Cardiac fibroblast (primary cell): ENCODE measurements around the gene TLCD3A.
"Not testable (repeated sequence)": the region's sequence is repeated elsewhere in the genome, so short reads cannot be mapped to it uniquely, and the experiment has no call there.

ENCODE experiments used
- DNase-seq, 2 donors: peaks; one replicate each; pipeline versions ENCODE4 v3.0.0 to v3.0.0-alpha.2; 2010; ENCODE audit warnings: low read depth in 2 of 2
- H3K4me3 ChIP-seq, 2 donors: replicated peaks in 1 of 2; 1 replicate in 1 of 2; 2 replicates in 1 of 2; pipeline ENCODE4 v1.5.1; 2011; ENCODE audit warnings: low read depth in 2 of 2, low read length in 2 of 2, mild to moderate bottlenecking in 2 of 2, moderate library complexity in 1 of 2
- TF ChIP-seq, protein P1 (sequence below): IDR thresholded peaks from one replicate; pipeline ENCODE4 v1.5.1; 2011; ENCODE audit warnings: low read depth, mild to moderate bottlenecking, low read length, inconsistent platforms

TLCD3A gene

DNA sequence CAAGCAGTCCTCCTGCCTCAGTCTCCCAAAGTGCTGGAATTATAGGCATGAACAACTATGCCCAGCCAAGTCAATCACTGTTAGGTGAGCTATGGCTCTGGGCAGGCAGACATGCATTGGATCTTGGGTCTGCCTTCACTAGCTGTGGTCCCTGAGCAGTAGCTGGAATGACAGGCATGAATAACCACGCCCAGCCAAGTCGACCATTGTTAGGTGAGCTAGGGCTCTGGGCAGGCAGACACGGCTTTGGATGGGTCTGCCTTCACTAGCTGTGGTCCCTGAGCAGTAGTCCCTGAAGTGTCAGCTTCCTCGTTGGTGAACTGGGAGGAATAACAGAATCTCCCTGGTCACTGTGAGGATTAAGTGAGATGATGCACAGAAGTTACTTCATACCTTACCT, 56.2 kb downstream of the TLCD3A start:
- H3K4me3 ChIP-seq = no peak overlapping the region
- DNase-seq = no peak
- TF ChIP-seq, protein P1, sequence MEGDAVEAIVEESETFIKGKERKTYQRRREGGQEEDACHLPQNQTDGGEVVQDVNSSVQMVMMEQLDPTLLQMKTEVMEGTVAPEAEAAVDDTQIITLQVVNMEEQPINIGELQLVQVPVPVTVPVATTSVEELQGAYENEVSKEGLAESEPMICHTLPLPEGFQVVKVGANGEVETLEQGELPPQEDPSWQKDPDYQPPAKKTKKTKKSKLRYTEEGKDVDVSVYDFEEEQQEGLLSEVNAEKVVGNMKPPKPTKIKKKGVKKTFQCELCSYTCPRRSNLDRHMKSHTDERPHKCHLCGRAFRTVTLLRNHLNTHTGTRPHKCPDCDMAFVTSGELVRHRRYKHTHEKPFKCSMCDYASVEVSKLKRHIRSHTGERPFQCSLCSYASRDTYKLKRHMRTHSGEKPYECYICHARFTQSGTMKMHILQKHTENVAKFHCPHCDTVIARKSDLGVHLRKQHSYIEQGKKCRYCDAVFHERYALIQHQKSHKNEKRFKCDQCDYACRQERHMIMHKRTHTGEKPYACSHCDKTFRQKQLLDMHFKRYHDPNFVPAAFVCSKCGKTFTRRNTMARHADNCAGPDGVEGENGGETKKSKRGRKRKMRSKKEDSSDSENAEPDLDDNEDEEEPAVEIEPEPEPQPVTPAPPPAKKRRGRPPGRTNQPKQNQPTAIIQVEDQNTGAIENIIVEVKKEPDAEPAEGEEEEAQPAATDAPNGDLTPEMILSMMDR = no peak

DNA sequence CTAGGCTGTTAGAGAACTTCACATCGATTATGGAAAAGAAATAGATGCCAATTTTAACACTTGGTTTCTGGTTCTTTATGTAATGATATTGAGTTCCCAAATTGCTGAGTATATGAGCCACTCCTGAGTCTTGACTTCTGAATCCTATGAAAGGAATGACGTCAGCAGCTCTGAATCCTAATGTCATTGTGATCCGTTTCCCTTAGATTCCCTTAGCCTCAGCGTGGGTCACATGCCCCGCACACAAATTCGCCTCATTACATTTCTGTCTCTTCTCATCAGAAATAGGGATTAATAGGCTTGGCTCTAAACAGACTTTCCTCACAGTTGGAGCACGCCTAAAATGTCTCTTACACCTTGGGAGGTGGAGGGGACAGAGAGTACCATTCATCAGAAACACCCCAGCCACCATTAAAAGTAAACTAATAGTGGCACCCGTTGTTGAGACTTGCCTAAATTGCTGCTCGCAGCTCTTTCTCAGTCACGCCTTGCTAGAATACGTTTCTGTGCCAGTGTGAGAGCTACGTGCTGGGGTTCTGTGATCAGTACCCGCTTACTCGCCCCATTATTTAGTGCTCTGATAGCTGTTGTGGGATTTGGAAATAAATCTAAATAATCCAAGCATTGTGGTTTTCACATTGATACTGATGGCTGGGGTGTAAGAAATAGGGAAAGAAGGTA, 56.9 kb downstream of the TLCD3A start:
- no peak overlapping the region for H3K4me3 ChIP-seq
- TF ChIP-seq, protein P1 = no peak
- no peak for DNase-seq

DNA sequence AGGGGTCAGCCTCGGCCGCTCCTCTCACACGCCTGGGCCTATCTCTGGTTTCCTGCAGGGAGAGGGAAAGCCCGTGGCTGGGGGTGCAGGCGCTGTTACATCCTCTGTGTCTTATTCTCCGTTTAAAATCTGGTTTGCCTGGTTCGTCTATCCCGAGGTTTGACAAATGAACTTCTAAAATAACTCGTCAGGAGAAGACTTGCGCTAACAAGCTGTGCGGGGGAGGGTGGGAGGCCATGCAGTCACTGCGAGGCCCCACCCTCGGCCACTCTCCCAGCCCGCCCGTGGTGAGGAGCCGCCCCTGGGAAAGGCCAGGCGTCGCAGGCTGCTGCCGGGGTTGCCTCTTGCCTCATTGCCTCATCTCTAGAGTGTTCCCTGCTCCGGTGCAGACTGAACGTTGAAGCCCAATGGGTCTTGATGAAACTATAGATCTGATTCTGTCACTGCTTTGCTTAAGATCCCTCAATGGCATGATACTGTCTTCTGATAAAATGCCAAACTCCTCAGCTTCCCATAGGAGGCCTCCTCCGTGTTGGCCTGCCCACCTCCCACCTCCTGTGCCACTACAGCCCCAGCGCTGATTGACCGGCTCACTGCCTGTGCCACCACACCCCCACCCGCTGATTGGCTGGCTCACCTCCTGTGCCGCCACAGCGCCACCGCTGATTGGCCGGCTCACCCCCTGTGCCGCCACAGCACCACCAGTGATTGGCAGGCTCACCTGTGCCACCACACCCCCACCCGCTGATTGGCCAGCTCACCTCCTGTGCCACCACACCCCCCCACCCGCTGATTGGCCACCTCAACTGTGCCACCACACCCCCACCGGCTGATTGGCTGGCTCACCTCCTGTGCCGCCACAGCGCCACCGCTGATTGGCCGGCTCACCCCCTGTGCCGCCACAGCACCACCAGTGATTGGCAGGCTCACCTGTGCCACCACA, 57.8 kb downstream of the TLCD3A start:
- peak in 1 of 2 donors; percentile 29 for DNase-seq
- not testable (repeated sequence) for H3K4me3 ChIP-seq

DNA sequence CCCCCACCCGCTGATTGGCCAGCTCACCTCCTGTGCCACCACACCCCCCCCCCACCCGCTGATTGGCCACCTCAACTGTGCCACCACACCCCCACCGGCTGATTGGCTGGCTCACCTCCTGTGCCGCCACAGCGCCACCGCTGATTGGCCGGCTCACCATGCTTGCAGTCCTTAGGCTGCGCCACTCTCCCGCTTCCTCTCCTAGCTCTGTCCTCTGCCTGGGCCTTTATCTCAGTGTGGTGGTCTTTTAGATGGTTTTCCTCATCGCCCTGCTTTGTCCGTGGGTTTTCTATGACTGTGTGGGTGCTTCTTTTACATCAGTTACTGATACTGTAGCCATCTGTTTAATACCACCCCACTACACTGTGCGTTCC, 58.5 kb downstream of the TLCD3A start:
- H3K4me3 ChIP-seq = not testable (repeated sequence)

DNA sequence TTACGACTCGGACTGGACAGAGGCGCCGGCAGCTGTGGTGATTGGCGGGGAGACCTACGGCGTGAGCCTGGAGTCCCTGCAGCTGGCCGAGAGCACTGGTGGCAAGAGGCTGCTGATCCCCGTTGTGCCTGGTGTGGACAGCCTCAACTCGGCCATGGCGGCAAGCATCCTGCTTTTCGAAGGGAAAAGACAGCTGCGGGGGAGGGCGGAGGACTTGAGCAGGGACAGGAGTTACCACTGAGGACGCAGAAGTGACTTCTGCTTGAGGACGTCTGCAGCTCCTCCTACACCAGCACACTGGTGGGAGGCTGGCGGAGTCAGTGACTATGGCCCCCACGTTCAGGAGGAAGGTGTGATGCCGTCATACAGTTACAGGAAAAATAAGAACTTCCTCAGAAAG, 59.4 kb downstream of the TLCD3A start:
- TF ChIP-seq, protein P1 = no peak
- H3K4me3 ChIP-seq = no peak overlapping the region
- no peak for DNase-seq

More for the DNA sequence above, 58.5 kb downstream of the TLCD3A start:
- not testable (repeated sequence) for DNase-seq

DNA sequence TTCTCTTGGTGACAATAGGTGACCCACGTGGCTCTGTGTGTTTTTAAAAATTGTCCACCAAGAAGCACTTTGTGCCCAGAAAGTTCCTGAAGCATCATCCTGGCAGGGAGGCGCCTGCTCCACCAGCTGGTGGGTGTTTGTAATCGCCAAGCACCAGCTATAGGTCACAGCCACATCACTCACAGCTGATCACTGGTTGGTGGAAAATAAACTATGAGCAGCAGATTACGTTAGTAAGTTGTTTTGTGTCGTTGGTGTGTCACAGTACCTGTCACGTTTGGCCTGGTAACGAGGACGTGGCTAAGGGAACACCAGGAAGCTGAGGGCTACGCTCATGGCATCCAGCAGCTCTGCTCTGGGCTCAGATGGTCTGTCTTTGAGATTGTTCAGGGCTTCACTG, 59.9 kb downstream of the TLCD3A start:
- H3K4me3 ChIP-seq = no peak overlapping the region
- TF ChIP-seq, protein P1 = no peak
- DNase-seq = no peak
